Midbrain (tissue), 1 donor: ENCODE data around the gene TCEANC2.
"Not testable (repeated sequence)": the region's sequence is repeated elsewhere in the genome, so short reads cannot be mapped to it uniquely, and the experiment has no call there.

Experiments used
- DNase-seq: peaks from one replicate; lab custom pipeline; 2025; lab: John Stamatoyannopoulos, UW

The TCEANC2 gene

DNA sequence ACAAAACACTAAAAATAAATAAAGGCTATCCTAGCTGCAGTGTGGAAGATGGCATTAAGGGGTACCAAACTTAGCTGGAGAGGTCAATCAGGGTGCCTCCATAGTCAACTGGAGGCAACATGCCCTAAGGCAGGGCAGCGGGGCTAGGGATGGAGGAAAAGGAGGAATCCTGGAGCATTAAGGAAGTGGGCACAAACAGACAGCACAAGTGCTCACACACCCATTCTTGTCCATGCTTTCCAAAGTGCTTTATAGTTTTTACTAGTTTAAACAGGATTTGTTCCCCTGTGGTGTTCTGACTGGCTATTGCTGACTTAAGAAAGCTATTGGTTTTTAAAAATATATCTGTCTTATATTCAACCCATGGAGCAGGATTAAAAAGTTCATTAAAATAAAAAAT lies 33.3 kb downstream of the TCEANC2 start:
- DNase-seq: no peak

DNA sequence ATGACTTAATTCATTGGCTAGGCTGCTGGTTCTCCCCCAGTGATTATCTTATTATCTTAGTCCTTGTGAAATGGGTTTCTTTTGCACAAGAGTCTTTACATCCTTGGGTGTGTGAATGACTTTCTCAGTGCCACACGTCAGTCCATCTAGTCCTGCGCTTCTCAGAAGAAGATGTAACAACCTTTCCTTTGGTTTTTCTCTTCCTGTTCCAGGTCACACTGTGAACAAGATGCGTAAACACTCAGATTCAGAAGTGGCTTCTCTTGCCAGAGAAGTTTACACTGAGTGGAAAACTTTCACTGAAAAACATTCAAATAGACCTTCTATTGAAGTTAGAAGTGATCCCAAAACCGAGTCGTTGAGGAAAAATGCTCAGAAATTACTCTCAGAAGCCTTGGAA lies 35.0 kb downstream of the TCEANC2 start:
- DNase-seq: no peak

DNA sequence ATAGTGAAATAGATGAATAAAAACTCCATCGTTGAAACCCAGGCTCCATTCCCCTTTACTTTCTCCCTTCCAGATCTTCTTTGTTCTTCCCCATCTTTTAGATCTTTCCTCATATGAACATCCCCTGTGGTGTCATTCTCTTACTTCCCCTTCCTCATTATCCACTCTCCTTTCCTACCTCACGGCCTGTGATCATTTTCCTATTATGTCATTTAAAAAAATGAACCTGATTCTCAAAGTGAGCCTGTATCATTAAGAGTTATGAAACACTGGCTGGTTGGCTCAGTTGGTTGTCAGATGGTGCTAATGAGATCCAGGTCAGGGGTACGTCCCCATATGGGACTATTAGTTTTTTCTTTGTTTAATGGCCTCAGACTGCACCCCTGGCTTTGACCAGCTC lies 38.3 kb downstream of the TCEANC2 start:
- no peak for DNase-seq

DNA sequence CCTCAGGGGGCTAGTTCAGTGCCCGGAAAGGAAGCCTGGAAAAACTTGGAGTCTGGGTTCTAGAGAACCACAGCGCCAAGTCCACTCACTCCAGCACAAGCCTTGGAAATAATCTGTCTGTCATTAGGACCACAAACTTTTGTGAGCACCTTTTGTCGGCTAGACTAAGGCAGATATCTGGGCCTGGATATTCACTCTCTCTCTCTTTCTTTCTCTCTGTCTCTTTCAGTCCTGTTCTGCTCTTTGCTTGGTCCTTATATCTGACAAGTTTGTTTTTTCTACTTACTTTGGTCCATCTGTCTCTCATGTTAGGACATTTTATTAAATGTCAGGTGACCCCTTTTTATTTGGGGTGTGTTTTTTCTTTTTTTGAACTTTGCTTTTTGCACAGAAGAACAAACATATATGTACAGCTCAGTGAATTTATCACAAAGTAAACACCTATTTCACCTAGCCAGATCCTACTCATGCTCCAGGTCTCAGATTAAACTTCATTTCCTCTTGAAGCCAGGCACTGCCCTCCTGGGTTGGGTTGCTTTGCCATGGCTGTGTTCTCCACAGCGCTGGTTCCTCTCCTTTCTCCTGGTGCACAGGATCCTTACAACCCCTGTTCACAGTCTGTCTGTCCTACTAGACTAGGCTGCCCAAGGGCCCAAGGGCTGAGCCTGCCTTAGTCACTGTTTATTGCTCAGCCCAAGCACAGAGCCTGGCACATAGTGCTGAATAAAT lies 40.8 kb downstream of the TCEANC2 start:
- DNase-seq: no peak

DNA sequence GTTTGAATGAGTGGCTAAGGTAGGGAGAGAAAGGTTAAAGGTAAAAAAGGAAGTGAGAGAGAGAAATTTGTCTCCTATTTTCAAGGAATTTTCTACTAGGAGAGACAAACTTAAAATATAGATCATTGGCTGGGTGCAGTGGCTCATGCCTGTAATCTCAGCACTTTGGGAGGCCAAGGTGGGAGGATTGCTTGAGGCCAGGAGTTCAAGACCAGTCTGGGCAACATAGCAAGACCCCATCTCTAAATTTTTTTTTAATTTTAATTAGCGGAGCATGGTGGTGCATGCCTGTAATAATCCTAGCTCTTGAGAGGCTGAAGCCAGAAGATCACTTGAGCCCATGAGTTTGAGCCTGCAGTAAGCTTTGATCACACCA lies 41.3 kb downstream of the TCEANC2 start:
- DNase-seq: not testable (repeated sequence)

DNA sequence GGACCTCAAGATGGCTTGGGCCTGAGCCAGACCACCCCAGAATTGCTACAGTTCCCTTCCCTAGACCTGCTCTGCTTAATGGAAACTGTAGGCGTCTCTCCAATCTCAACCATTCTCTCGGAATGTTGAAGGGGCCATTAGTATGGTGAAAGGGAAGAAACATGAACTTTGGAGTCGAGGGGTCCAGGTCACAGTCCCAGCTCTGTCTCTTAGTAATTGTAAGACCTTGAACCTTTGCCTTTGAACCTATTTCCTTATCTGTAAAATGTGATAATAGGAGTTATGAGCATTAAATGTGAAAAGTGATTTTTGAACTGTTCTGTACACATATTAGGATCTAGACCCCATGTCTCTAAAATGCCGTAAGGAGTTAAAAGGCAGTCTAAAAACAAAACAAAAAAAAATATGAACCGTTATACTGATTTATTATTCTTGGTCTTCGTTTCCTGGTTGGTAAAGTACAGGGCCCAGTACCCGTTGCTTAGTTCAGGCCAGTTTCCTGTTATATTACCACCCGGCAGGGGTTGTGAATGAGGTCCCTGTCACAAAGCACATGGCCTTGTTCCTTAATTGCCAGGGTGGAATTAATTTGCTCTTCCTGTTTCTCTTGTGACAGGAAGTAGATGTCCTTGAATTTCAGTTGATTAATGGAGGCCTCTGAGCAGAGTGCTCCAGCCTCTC lies 42.3 kb downstream of the TCEANC2 start:
- no peak for DNase-seq

DNA sequence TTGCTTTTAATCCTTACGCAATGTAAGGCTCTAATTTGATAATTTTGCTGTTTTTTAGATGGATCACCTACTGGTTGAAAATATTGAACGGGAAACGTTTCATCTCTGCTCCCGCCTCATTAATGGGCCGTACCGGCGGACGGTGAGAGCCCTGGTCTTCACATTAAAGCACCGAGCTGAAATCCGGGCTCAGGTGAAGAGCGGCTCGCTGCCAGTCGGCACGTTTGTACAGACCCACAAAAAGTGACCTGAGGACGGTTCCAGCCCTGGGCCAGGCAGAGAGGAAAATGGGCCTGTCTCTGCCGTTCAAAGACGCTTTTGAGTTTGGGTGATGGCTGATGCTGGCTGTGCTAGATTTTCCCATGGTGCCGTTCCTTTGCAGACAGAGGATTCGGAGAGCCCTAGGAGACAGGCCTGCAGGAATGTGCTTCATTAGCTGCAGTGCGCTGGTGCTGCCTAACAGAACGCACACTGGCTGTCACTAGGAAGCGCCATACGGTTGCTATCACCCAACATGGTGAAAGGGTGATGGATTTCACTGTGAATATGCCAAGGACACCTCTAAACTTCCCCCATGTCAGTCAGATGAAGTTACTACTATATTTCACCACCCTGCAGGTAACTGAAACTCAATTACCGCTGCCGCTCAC lies 42.9 kb downstream of the TCEANC2 start:
- no peak for DNase-seq

DNA sequence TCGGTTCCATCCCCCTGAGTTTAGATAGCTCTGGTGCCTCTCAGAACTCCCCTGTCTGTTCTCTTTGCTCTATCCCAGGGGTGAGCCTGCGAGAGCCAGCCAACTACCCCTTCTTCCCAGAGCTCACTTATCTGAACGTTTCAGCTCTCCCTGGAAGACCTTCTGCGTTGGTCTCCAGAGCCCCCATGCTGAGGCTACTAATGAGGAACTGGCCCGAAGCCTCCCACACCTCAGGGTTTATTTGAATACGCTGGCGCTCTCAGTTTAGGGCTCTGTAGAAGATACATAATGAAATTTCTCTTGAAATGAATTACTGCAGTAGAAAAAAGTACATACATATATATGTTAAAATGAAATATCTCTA lies 43.5 kb downstream of the TCEANC2 start:
- DNase-seq: no peak

DNA sequence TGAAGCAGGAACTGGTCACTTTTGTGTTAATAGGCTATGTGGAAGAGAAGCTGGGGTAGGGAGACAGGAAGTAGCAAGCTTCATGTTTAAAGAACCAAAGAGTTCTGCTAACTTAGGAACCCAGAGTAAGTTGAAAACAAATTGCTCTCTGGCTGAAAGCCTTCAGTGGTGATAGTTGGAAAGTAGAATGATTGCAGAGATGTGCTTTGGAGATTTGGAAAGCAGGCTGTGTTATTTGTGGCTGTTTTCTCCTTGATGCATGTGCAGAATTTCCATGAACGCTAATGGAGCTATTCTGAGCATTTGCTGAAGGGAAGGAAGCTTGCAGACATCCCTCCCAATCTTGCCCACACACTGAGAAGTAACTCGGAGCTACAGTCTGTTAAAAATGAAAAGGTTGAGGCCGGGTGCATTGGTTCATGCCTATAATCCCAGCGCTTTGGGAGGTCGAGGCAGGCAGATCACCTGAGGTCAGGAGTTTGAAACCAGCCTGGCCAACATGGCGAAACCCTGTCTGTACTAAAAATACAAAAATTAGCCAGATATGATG lies 45.7 kb downstream of the TCEANC2 start:
- no peak for DNase-seq

DNA sequence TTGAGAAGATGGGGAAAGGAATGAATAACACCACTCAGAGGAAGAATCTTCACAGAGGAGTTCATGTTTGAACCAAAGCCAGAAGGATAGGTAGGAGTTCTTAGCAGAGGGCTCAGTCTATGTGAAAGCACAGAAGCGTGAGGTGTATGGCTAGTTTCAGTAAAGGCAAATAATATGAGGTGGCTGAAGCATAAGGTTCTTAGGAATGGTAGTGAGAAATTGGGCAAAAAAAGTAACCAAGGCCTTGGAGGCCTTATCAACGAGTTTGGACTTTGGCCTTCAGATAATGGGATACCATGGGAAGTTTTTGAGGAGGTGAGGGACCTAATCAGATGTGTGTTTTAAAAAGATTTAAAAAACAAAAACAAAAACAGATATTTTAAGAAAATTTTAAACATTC lies 47.1 kb downstream of the TCEANC2 start:
- DNase-seq: no peak

DNA sequence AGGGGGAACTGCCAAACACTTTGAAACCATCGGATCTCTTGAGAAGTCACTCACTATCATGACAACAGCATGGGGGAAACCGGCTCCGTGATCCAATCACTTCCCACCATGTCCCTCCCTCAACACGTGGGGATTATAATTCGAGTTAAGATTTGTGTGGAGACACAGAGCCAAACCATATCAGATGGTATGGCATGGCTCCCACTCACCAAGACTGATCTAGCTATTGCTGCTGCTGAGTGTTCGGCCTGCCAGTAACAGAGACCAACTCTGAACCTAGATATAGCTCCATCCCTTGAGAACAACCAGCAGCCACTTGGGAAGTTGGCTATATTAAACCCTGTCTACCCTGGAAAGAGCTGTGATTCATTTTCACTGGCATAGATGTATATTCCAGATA lies 50.0 kb downstream of the TCEANC2 start:
- DNase-seq: no peak

DNA sequence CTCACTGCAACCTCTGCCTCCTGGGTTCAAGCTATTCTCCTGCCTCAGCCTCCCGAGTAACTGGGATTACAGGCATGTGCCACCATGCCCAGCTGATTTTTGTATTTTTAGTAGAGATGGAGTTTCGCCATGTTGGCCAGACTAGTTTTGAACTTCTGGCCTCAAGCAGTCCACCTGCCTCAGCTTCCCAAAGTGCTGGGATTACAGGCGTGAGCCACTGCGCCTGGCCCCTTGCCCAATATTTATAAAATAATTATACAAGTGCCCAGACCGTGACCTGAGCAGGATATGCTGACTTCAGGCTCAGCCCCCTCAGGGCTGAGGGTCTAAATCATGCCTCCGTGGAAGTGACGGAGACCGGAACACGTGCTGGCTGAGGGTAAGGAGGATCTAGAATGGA lies 51.2 kb downstream of the TCEANC2 start:
- not testable (repeated sequence) for DNase-seq

DNA sequence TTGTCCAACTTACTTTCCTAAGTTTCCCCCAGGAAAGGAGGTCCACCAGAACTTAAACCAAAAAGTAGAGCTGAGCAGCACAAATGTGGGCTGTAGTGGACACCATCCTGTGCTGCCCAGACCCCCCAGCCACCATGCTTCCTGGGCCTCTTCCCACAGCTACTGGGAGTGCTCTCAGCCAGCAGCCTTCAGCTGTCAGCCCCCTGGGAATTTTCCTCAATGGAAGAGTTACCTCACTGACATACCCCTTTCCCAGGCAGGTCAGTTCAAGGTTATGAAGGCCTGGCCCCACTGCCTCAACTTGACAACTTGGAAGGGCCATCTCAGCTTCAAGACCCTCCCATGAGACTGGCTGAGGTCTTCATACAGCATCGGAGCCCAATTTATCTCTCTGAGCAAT lies 51.7 kb downstream of the TCEANC2 start:
- DNase-seq: no peak

DNA sequence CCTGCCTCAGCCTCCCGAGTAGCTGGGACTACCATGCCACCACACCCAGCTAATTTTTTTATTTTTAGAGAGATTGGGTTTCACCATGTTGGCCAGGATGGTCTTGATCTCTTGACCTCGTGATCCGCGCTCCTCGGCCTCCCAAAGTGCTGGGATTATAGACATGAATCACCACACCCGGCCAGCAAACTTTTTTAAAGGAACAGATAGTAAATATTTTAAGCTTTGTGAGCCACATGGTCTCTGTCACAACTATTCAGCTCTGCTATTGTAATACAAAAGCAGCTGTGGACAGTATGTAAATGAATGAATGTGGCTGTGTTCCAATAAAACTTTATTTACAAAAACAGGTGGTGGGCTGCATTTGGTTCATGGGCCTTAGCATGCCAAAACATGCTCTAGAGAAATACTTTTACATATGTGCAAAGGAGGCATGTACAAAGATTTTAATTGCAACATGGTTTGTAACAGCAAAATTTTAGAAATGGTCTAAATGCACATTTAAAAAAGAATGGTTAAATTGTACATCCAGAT lies 52.4 kb downstream of the TCEANC2 start:
- DNase-seq: no peak

DNA sequence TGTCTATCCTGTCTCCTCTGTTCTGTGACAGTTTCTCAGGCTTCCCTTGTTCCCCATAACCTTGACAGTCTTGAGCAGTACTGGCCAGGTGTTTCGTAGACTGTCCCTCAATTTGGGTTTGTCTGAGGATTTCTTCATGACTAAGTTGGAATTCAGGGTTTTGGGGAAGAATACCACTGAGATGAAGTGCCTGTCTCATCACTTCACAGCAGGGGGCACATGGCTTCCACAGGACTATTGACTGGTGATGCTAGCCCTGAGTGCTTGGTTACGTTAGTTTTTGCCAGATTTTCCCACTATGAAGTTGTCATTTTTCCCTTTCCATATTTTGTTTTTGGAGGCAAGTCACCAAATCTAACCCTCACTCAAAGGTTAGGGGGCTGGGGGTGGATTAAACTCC lies 53.7 kb downstream of the TCEANC2 start:
- no peak for DNase-seq

DNA sequence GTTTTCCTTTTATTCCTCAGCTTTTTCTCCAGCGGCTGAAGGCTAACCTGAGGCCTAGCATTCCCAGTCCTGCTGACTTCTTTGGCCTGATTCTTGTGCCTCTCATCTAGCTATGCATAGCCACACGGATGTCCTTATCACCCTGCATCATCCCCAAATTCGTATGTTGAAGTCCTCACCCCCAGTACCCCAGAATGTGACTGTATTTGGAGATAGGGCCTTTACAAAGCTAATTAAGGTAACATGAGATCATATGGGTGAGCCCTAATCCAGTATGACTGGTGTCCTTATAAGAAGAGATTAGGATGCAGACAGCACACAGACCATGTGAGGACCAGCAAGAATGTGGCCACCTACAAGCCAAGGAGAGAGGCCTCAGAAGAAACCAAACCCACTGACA lies 54.7 kb downstream of the TCEANC2 start:
- DNase-seq: no peak

DNA sequence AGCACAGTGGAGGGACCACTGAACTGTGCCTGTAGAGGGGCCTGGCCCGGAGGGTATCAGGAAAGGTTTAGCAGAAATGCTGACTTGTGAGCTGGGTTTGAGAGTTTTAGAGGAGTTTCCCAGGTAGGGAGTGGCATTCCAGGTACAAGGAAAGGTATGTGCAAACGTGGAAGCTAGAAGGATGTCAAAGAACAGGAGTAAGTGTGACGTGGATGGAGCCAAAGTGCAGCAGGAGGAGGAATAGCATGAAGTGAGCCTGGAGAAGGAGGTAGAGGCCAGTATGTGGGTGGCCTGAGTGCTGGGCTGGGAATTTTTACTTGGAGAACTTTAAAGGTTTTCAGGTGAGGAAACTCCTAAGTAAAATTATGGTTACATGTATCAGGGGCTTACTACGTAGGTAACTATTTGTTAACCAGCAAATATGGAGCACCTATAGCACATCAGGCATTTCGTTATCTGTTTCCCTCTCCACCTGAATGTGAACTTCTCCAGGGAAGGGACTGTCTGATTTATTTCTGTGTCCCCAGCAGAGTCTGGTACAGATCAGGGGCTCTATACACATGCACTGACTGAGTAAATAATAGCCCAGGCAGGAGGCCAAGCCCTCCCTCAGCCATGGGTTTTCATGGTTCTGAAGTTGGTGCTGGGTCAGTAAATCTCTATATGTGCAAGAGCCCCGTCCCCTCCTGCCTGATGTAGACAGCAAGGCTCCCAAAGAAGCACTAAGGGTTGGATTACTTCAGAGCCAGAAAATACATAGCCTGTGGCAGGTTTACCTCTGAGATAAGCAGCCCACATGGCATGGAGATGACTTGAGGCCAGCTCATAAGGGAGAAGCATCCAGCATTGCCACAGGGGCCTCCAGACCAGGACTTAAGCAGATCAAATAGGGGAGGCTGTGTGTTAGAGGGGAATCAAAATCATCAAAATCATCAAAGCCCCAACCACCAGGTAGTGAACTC lies 56.0 kb downstream of the TCEANC2 start:
- no peak for DNase-seq

DNA sequence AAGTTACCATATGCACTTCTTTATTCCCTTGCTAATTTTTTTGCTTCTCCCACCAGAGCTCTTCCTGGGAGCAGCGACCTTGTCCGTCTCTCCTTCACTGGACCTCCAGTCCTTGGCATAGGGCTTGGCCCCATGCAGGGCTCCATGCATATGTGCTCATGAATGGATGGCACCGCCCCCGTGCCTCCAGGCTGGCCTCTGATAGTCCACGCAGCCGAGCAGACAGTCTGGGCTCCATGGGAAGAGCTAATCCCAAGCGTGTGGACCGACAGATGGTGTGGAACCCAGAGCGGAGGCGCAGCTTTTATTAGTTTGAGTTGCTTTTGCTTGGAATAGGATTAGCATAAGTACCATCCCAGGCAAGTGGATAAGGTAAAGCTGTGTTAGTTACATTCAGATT lies 57.6 kb downstream of the TCEANC2 start:
- DNase-seq: no peak

DNA sequence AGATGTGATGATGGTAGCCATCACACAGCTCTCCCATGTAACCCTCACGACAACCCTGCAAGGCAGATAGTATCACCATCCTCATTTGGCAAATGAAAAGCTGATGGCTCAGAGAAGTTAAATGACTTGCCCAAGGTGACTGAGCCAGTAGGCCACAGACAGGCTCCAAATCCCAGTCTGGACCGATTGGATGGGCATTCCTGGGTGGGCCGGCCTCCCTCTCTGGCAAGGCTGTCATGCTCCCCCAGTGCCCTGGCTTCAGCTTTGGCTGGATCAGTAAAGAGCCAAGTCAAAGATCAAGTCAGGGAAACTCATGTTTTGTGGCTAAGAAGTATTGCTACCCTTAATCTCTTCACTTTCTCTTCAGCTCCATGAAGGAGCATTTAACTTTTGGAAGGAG lies 58.2 kb downstream of the TCEANC2 start:
- DNase-seq: no peak

DNA sequence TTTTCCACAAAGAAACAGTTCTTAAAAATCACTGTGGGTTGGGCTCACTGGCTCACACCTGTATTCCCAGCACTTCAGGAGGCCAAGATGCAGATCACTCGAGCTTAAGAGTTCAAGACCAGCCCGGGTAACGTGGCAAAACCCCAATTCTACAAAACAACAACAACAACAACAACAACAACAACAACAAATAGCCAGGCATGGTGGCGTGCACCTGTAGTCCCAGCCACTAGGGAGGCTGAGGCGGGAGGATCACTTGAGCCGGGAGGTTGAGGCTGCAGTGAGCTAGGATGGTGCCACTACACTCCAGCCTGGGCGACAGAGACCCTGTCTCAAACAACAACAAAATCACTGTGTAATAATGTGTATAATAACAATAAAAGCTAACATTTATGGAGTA lies 58.6 kb downstream of the TCEANC2 start:
- no peak for DNase-seq

DNA sequence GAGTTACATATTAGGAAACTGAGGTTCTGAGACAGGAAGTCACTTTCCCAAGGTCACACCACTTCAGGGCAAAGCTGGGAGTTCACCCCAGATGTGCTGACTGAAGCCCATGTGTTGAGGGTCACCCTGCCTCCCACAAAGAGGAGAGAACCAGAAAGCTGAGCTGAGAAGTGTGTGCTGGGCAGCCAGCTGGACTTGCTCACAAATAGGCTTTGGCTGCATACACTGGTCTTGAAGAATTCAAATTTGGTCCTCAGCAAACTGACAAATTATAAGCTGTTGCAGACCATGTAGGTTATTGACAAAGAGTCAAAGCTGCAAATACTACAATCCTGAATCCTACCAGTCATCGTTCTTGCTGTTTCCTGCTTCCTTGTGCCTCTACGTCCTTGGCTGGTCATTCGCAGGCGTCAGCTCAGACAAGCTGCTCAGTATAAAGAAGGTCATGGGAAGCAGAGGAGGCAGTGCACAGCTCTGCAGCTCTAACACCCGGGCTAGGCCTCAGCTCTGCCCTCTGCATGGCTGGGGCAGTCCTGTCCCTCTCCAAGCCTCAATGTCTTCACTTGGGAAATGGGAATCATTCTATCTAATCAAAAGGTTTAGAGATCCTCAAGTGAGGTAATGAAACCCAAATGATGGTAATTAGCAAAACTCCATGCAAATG lies 59.4 kb downstream of the TCEANC2 start:
- no peak for DNase-seq
